ENCODE results near the gene ATAD1. TPM values are rescaled to one million over a fixed set of nuclear protein-coding genes. Genes with fewer than 3 reads are reported as not detected.

ATAD1 gene
- total RNA-seq, 4 donors from 2014 or later, result 34.2 to 43.2 (median 38.5) TPM

- intact Hi-C loops (cut with DNase I; ENCODE audit: low total_unique reads), result no loop called here
- TF ChIP-seq CTCF (IDR thresholded peaks at IDR 0.05) (no peak), POLR2A (IDR thresholded peaks at IDR 0.05) (no peak)
- DNase-seq (ENCODE audit: low spot score in 2 of 2), result no peak
- no peak overlapping the region for H3K4me3 ChIP-seq (ENCODE audit: low read depth, poor library complexity, severe bottlenecking)
- WGBS, 2 donors, result 97% methylated on average over 6 of the region's 6 CpGs
Observed at GRCh38 chr10:87776328-87776727, 41.7 kb downstream of the ATAD1 start.

- DNase-seq (ENCODE audit: low spot score in 2 of 2), result no peak
- intact Hi-C loops (cut with DNase I; ENCODE audit: low total_unique reads), result no loop called here
- whole genome bisulfite sequencing, 2 donors, result 70 to 72% methylated on average over 4 of the region's 4 CpGs
- no peak for TF ChIP-seq POLR2A (IDR thresholded peaks at IDR 0.05)
- no peak for TF ChIP-seq CTCF (IDR thresholded peaks at IDR 0.05)
- H3K4me3 ChIP-seq (ENCODE audit: low read depth, poor library complexity, severe bottlenecking), result no peak overlapping the region
Observed at GRCh38 chr10:87775766-87776165, 42.3 kb downstream of the ATAD1 start.

- no peak overlapping the region for H3K4me3 ChIP-seq (ENCODE audit: low read depth, poor library complexity, severe bottlenecking)
- no peak for DNase-seq (ENCODE audit: low spot score in 2 of 2)
- 87 to 89% methylated on average over 2 of the region's 2 CpGs for WGBS, 2 donors
- intact Hi-C loops (cut with DNase I; ENCODE audit: low total_unique reads), result no loop called here
- TF ChIP-seq CTCF (IDR thresholded peaks at IDR 0.05) (no peak), POLR2A (IDR thresholded peaks at IDR 0.05) (no peak)
Observed at GRCh38 chr10:87771871-87772500, 46.0 kb downstream of the ATAD1 start.

- H3K4me3 ChIP-seq (ENCODE audit: low read depth, poor library complexity, severe bottlenecking), result no peak overlapping the region
- 94 to 97% methylated on average over 5 of the region's 5 CpGs for WGBS, 2 donors
- DNase-seq (ENCODE audit: low spot score in 2 of 2), result no peak
- intact Hi-C loops (cut with DNase I; ENCODE audit: low total_unique reads), result no loop called here
- TF ChIP-seq CTCF (IDR thresholded peaks at IDR 0.05) (no peak), POLR2A (IDR thresholded peaks at IDR 0.05) (no peak)
Observed at GRCh38 chr10:87767253-87767652, 50.8 kb downstream of the ATAD1 start.

- DNase-seq (ENCODE audit: low spot score in 2 of 2), result no peak
- WGBS, 2 donors, result 96 to 98% methylated on average over 5 of the region's 5 CpGs
- TF ChIP-seq POLR2A (IDR thresholded peaks at IDR 0.05), result no peak
- TF ChIP-seq CTCF (IDR thresholded peaks at IDR 0.05), result no peak
- intact Hi-C loops (cut with DNase I; ENCODE audit: low total_unique reads), result no loop called here
- no peak overlapping the region for H3K4me3 ChIP-seq (ENCODE audit: low read depth, poor library complexity, severe bottlenecking)
Observed at GRCh38 chr10:87765666-87766376, 52.2 kb downstream of the ATAD1 start.
